ENCODE results near the gene DAGLA. TPM values are rescaled to one million over a fixed set of nuclear protein-coding genes. Genes with fewer than 3 reads are reported as not detected.

The DAGLA gene
- total RNA-seq, 4 donors from 2014 or later, result 5.8 to 18.9 (median 10.2) TPM

DNA sequence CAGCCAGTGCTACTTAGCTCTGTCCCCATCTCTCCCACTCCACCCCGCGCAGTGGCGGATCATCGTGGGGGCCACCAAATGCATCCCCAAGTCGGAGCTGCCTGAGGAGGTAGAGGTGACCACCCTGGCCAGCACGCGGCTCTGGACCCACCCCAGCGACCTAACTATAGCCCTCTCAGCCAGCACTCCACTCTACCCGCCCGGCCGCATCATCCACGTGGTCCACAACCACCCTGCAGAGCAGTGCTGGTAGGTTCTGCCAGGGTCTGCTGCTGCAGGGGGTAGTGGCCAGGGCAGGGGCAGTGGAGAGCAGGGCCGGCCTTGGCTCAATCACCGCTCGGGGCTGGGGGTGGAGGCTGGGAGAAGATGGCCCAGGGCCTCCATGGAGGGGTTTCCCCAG lies 59.2 kb downstream of the DAGLA start:
- H3K36me3 ChIP-seq, result peaks cover 0 to 64% (median 0%) of the 10 kb centered on the region in 3 donors

DNA sequence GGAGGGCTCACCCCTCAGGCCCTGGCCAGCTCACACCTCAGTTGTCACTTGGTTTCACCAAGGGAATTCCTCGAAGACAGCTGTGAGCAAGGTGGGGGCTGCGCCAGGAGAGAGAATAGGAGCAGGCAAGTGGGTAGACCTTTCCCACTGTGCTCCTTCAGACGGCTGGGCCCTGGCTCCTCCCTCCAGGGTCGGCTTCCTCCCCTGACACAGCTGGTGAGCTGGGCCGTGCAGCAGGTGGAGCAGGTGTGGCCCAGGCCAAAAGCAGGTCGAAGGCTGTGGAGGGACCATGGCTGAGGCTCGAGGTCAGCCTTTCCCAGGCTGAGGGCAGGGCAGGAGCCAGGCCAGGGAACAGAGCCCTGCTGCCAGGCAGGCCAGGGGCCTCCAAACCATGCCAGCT lies 59.8 kb downstream of the DAGLA start:
- H3K27ac ChIP-seq, result no peak overlapping the region
- no peak for DNase-seq
- peaks cover 0 to 62% (median 0%) of the 10 kb centered on the region in 3 donors for H3K36me3 ChIP-seq
- no peaks in the 10 kb centered on the region for H3K27me3 ChIP-seq
- H3K9me3 ChIP-seq, result no peaks in the 10 kb centered on the region
- no peak for TF ChIP-seq POLR2A (IDR thresholded peaks at IDR 0.05)
- TF ChIP-seq, protein P1, sequence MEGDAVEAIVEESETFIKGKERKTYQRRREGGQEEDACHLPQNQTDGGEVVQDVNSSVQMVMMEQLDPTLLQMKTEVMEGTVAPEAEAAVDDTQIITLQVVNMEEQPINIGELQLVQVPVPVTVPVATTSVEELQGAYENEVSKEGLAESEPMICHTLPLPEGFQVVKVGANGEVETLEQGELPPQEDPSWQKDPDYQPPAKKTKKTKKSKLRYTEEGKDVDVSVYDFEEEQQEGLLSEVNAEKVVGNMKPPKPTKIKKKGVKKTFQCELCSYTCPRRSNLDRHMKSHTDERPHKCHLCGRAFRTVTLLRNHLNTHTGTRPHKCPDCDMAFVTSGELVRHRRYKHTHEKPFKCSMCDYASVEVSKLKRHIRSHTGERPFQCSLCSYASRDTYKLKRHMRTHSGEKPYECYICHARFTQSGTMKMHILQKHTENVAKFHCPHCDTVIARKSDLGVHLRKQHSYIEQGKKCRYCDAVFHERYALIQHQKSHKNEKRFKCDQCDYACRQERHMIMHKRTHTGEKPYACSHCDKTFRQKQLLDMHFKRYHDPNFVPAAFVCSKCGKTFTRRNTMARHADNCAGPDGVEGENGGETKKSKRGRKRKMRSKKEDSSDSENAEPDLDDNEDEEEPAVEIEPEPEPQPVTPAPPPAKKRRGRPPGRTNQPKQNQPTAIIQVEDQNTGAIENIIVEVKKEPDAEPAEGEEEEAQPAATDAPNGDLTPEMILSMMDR (IDR thresholded peaks at IDR 0.05), result no peak
- no peak overlapping the region for H3K4me3 ChIP-seq
- H3K4me1 ChIP-seq, result no peaks in the 10 kb centered on the region

More for the DNA sequence above, 59.2 kb downstream of the DAGLA start:
- TF ChIP-seq, protein P1 (IDR thresholded peaks at IDR 0.05), result no peak
- TF ChIP-seq POLR2A (IDR thresholded peaks at IDR 0.05), result no peak
- H3K4me1 ChIP-seq, result no peaks in the 10 kb centered on the region
- no peaks in the 10 kb centered on the region for H3K27me3 ChIP-seq
- no peak for DNase-seq
- H3K27ac ChIP-seq, result no peak overlapping the region
- no peaks in the 10 kb centered on the region for H3K9me3 ChIP-seq
- H3K4me3 ChIP-seq, result no peak overlapping the region

DNA sequence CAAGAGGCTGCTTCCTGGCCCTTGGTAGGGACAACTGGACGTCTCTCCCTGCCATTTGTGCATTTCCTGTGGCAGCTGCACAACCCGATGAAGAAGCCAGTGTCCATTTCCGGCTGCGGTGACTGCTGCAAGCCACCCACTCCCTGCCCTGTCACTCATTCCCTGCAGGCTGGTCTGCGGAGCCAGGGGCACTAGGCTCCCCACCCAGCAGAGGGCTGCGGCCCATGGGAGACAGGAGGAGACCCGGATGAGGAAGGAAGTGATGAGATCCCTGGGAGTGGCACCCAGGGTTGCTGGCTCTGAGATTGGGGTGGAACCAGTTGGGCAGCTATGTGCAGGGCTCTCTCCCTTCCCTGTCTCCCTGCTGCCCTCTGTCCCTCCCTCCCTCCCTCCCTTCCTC lies 62.2 kb downstream of the DAGLA start:
- Histone ChIP-seq H3K4me1 (peaks cover 0 to 3% (median 0%) of the 10 kb centered on the region in 4 donors), H3K9me3 (no peaks in the 10 kb centered on the region), H3K27me3 (no peaks in the 10 kb centered on the region), H3K36me3 (peaks cover 0 to 45% (median 0%) of the 10 kb centered on the region in 3 donors), H3K27ac (no peak overlapping the region), H3K4me3 (no peak overlapping the region)
- no peak for DNase-seq
- no peak for TF ChIP-seq POLR2A (IDR thresholded peaks at IDR 0.05)
- TF ChIP-seq, protein P1 (IDR thresholded peaks at IDR 0.05), result no peak

DNA sequence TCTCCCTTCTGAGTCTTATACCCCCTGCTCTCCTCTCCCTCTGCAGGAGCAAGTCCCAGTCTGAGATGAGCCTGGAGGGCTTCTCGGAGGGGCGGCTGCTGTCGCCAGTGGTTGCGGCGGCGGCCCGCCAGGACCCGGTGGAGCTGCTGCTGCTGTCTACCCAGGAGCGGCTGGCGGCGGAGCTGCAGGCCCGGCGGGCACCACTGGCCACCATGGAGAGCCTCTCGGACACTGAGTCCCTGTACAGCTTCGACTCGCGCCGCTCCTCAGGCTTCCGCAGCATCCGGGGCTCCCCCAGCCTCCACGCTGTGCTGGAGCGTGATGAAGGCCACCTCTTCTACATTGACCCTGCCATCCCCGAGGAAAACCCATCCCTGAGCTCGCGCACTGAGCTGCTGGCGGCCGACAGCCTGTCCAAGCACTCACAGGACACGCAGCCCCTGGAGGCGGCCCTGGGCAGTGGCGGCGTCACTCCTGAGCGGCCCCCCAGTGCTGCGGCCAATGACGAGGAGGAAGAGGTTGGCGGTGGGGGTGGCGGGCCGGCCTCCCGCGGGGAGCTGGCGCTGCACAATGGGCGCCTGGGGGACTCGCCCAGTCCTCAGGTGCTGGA lies 63.4 kb downstream of the DAGLA start:
- Histone ChIP-seq H3K9me3 (no peaks in the 10 kb centered on the region), H3K4me1 (peaks cover 0 to 11% (median 0%) of the 10 kb centered on the region in 4 donors), H3K36me3 (peaks cover 0 to 34% (median 0%) of the 10 kb centered on the region in 3 donors), H3K4me3 (no peak overlapping the region), H3K27ac (no peak overlapping the region), H3K27me3 (no peaks in the 10 kb centered on the region)
- no peak for DNase-seq
- TF ChIP-seq POLR2A (IDR thresholded peaks at IDR 0.05), result no peak
- TF ChIP-seq, protein P1 (IDR thresholded peaks at IDR 0.05), result no peak

DNA sequence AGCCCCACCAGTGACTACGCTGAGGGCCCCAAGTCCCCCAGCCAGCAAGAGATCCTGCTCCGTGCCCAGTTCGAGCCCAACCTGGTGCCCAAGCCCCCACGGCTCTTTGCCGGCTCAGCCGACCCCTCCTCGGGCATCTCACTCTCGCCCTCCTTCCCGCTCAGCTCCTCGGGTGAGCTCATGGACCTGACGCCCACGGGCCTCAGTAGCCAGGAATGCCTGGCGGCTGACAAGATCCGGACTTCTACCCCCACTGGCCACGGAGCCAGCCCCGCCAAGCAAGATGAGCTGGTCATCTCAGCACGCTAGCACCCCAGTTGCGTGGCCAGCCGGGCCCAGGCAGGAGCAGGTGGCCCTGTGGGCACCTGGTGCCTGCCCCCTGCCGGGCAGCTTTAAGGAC lies 64.0 kb downstream of the DAGLA start:
- no peak overlapping the region for H3K27ac ChIP-seq
- no peak overlapping the region for H3K4me3 ChIP-seq
- no peaks in the 10 kb centered on the region for H3K9me3 ChIP-seq
- peaks cover 0 to 11% (median 0%) of the 10 kb centered on the region in 4 donors for H3K4me1 ChIP-seq
- H3K36me3 ChIP-seq, result peaks cover 0 to 29% (median 0%) of the 10 kb centered on the region in 3 donors
- DNase-seq, result no peak
- H3K27me3 ChIP-seq, result no peaks in the 10 kb centered on the region
- TF ChIP-seq, protein P1 (IDR thresholded peaks at IDR 0.05), result no peak
- no peak for TF ChIP-seq POLR2A (IDR thresholded peaks at IDR 0.05)
